ENCODE data around the gene DHCR7. TPM values are rescaled to one million over a fixed set of nuclear protein-coding genes. Genes with fewer than 3 reads are reported as not detected.

Gene DHCR7
- total RNA-seq, 4 donors from 2014 or later = 5.0 to 101 (median 36.8) TPM

DNA sequence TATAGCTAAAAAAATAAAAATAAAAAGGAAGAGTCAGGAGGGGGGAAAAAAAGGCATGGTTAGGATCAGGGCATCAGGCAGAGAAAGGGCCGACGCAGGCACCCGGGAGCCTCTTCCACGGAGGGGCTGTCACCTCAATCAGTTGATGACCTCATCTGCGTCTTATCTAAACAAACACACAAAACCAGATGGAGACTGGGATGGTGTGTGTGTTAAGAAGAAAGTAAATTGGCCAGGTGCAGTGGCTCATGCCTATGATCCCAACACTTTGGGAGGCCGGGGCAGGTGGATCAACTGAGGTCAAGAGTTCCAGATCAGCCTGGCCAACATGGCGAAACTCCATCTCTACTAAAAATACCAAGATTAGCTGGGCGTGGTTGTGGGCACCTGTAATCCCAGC, 63.6 kb downstream of the DHCR7 start:
- Histone ChIP-seq H3K4me1 (no peaks in the 10 kb centered on the region), H3K36me3 (no peaks in the 10 kb centered on the region), H3K4me3 (no peak overlapping the region), H3K27ac (no peak overlapping the region), H3K9me3 (no peaks in the 10 kb centered on the region), H3K27me3 (no peaks in the 10 kb centered on the region)
- no peak for DNase-seq
- TF ChIP-seq CTCF (IDR thresholded peaks at IDR 0.05) = no peak
- no peak for TF ChIP-seq POLR2A (IDR thresholded peaks at IDR 0.05)

Small RNA genes lying within 50 kb of the gene (small RNA-seq; reads per million reads assigned to genes)
- gene MIR6754 = 0 reads per million in 2 donors

Other genes with a start within 250 kb of the DHCR7 start
- 100 to 1,000 TPM in 1 of 4 donors, 10 to 100 TPM in 3; 26.1 to 109 (median 56.6) TPM for gene SHANK2, start 195.8 kb downstream of the DHCR7 start, total RNA-seq
- 100 to 1,000 TPM; 183 to 349 (median 294) TPM for gene NADSYN1, start 4.8 kb upstream of the DHCR7 start, total RNA-seq
- 1 to 10 TPM in 1 of 4 donors, not detected in 3; 2.7 TPM for gene KRTAP5-7, start 78.9 kb upstream of the DHCR7 start, total RNA-seq
- 1 to 10 TPM in 2 of 4 donors, not detected in 2; 5.8 to 6.0 TPM for gene KRTAP5-8, start 89.6 kb upstream of the DHCR7 start, total RNA-seq
- 1 to 10 TPM in 2 of 4 donors, not detected in 2; 1.3 to 2.0 TPM for gene KRTAP5-9, start 100.0 kb upstream of the DHCR7 start, total RNA-seq
- gene KRTAP5-10, start 117.2 kb upstream of the DHCR7 start, total RNA-seq = not detected
- not detected for gene KRTAP5-11, start 134.5 kb upstream of the DHCR7 start, total RNA-seq

All from Peyer's patch (tissue), 4 donors.